ENCODE results near the gene ACAT2. TPM values are rescaled to one million over a fixed set of nuclear protein-coding genes. Genes with fewer than 3 reads are reported as not detected.

ACAT2 gene
- total RNA-seq, 1 experiment from 2014 or later = 156 TPM

GRCh38 chr6:159739341-159739740, 22.5 kb upstream of the ACAT2 start:
- Histone ChIP-seq H3K9me3 (ENCODE audit: control insufficient read depth, low read depth, low read length) (no peaks in the 10 kb centered on the region), H3K14ac (ENCODE audit: insufficient read depth, low read length) (no peak overlapping the region), H3K79me2 (ENCODE audit: insufficient read depth, low read length) (peaks cover 21% of the 10 kb centered on the region; the same call in 1 of the 2 replicates), H4K20me1 (ENCODE audit: control insufficient read depth, insufficient read depth, insufficient read length) (no peaks in the 10 kb centered on the region), H2BK20ac (ENCODE audit: low read depth, low read length, poor library complexity, severe bottlenecking) (no peak overlapping the region), H3K79me1 (ENCODE audit: insufficient read depth, low read depth, low read length, poor library complexity, severe bottlenecking) (peaks cover 8% of the 10 kb centered on the region), H4K5ac (ENCODE audit: insufficient read length, low read depth, low read length) (no peak overlapping the region), H3T11ph (ENCODE audit: low read length) (no peak overlapping the region), H2BK12ac (ENCODE audit: insufficient read length, low read depth, low read length) (no peak overlapping the region), H2AK5ac (ENCODE audit: insufficient read length, low read length) (no peak overlapping the region), H3K27ac (ENCODE audit: insufficient read length, low read depth, low read length) (no peak overlapping the region), H2BK5ac (ENCODE audit: insufficient read length, low read length) (no peak overlapping the region), H3K4ac (ENCODE audit: low read depth, low read length) (no peak overlapping the region), H3K27me3 (ENCODE audit: insufficient read depth, low read length) (no peaks in the 10 kb centered on the region), H3K9ac (ENCODE audit: extremely low read depth, insufficient read length, low read length) (no peak overlapping the region), H3K4me2 (ENCODE audit: insufficient read depth, insufficient read length, low read length) (no peak overlapping the region), H3K56ac (ENCODE audit: insufficient read length, low read depth, low read length) (no peak overlapping the region), H3K23ac (ENCODE audit: insufficient read length, low read depth, low read length) (no peak overlapping the region), H3K4me1 (ENCODE audit: insufficient read depth, low read length) (no peaks in the 10 kb centered on the region), H4K8ac (replicated peaks; ENCODE audit: insufficient read length, low read depth, low read length) (no peak overlapping the region), H3K23me2 (ENCODE audit: insufficient read length, low read depth, low read length, poor library complexity, severe bottlenecking) (no peaks in the 10 kb centered on the region), H2BK120ac (ENCODE audit: low read depth, low read length, poor library complexity, severe bottlenecking) (no peak overlapping the region), H3K18ac (ENCODE audit: insufficient read length, low read depth, low read length) (no peak overlapping the region), H2AFZ (ENCODE audit: low read length) (no peak overlapping the region), H2BK15ac (ENCODE audit: low read depth, low read length) (no peak overlapping the region), H4K91ac (ENCODE audit: insufficient read length, low read depth, low read length) (no peak overlapping the region)
- no peaks in the 10 kb centered on the region for H3K9me3 Mint-ChIP-seq
- no peaks in the 10 kb centered on the region for H3K27me3 Mint-ChIP-seq (ENCODE audit: low read depth)
- H3K4me1 Mint-ChIP-seq = no peaks in the 10 kb centered on the region
- H3K27ac Mint-ChIP-seq = no peak overlapping the region
- peaks cover 28 to 63% (median 57%) of the 10 kb centered on the region in 3 experiments; a peak in 6 of 7 replicates for H3K36me3 Mint-ChIP-seq (ENCODE audit: insufficient read depth in 1 of 3, low read depth in 3 of 3)
- no peak overlapping the region for H3K4me3 Mint-ChIP-seq
- WGBS (ENCODE audit: extremely low coverage, insufficient read length, low lambda C conversion rate) = no CpG with 5 or more reads among the region's 3 CpGs
- DNase-seq = no peak
- no peak for TF ChIP-seq CTCF (conservative IDR thresholded peaks at IDR 0.05)

Measured in H9 (cell line).